GM21786 (cell line): ENCODE measurements around the gene FST.

ENCODE experiments used
- ATAC-seq: cut with Tn5 transposase; IDR thresholded peaks from one replicate; pipeline ENCODE4 v1.9.1; 2021; ENCODE audit not compliant: unreplicated experiment

FST gene, protein sequence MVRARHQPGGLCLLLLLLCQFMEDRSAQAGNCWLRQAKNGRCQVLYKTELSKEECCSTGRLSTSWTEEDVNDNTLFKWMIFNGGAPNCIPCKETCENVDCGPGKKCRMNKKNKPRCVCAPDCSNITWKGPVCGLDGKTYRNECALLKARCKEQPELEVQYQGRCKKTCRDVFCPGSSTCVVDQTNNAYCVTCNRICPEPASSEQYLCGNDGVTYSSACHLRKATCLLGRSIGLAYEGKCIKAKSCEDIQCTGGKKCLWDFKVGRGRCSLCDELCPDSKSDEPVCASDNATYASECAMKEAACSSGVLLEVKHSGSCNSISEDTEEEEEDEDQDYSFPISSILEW

DNA sequence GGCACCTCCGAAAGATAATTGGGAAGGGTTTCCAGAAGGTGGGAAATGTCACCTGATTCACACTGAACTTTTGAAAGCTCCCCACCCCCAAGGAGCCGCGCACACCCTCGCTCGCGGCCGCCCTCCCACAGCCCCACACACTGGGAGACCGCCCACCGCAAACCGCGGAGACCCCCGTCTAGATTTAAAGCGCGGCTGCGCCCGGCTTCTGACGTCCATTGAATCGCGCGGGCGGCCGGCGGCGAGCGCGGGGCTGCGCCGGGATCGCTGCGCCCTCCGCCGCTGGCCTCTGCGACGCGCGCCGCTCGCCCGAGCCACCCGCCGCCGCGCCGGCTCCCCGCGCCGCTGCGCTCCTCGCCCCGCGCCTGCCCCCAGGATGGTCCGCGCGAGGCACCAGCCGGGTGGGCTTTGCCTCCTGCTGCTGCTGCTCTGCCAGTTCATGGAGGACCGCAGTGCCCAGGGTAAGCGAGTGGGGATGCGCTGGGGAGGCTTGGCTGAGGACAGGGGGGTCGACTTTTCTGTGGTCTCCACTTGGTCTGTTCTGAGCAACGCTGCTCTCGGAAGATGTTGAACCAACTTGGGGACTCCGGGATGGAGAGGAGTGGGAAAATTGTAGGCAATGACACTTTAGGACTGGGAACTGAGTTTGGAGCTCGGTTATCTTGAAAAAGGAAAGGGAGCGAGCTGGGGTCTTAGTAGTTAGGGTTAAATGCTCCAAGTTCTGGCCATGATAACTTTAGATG lies at the start of gene FST:
Gene FST (plus strand): TSS at position 214 of the 743 bp plus-strand sequence. CDS start 163 bp downstream, at position 377.
- no peak for ATAC-seq

DNA sequence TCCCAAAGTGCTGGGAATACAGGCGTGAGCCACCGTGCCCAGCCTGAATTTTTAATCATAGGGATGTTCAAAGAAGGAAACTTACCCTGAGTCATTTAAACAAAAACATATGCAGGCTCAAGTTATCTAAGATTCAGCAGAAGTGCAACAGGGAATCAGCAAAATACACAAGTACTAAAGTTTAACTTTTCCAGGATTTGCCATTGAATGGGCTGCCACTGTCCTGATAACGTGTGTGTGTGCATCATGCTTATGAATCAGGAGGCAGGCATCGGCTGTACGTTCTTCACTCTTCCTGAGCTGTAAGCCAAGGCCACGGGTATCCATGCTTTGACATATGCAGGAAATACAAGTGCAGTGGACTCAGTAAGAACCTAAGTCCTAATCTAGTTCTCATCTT lies 48.8 kb upstream of the FST start:
- ATAC-seq: no peak

DNA sequence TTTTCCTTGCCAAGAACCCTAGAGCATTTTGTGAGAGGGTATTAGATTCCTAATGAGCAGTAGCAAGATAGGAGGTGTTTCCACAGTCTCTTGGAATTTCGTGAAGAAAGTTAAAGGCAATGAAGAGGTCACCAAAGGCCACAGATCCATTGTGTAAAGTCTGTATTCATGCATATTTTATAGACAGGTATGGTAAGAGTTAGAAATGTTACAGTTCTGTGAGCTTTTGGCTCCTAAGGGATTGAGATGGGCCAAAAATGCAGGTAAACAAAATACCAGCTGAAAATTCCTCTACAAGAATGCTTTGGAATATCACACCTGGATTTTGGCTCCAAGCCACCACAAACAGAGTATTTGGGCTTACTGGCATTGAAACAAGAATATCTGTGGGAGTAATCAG lies 47.4 kb upstream of the FST start:
- no peak for ATAC-seq

DNA sequence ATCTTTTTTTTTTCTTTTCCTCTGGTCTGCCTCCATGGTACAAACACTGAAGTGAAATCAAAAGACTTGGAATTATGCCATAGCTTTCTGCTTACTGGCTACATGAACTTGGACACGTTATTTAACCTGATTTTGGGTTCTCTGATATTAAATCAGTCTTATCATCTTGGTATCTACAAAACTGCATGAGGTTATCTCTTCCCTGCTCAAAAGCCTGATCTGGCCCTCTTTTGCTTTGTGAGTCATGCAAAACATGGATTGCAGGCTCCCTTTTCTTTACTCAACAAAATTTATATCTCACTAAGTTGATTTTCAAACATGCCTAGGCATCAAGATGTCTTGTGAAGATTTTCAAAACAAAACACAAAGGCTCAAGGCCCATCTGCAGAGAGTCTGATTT lies 45.9 kb upstream of the FST start:
- no peak for ATAC-seq

DNA sequence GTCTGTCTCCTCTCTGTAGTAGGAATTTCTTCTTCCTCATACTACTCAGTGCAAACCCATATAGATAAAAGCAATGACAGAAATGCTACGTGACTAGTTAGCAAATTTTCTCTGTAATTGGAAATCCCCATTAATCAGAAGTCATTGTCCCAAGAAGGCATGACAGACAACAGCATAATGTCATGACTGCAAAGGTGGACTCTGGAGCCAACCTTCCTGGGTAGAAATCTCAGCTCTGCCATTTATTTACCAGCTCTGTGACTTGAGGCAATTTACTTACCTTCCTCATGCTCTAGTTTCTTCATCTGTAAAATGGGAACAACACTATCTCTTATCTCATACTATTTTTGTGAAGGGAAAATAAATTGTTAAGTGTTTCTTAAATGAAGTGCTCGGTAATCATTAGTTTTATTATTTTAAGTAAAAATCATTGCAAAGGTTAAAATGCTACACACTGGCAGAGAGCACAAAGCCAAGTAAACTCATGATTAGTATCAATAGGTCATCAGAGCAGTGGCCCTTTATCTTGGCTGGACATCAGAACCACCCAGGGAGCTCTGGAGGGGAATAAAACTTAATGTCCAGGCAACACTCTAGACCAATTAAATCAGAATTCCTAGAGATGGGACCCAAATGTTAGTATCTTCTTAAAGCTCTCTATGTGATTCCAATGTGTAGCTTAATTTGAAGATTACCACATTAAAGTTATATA lies 43.8 kb upstream of the FST start:
- no peak for ATAC-seq

DNA sequence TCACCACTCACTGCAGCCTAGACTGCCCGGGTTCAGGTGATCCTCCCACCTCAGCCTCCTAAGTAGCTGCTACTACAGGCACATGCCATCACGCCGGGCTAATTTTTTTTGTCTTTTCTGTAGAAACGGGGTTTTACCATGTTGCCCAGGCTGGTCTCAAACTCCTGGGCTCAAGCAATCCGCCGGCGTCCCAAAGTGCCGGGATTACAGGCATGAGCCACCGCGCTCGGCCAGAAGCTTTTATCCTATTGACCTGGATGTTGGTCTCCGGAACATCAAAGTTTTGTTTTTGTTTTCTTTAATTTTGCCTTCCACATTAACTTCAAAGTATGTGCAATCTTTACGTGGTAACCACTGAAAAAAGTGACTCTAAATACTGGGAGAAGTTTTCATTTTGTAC lies 42.4 kb upstream of the FST start:
- ATAC-seq: no peak

DNA sequence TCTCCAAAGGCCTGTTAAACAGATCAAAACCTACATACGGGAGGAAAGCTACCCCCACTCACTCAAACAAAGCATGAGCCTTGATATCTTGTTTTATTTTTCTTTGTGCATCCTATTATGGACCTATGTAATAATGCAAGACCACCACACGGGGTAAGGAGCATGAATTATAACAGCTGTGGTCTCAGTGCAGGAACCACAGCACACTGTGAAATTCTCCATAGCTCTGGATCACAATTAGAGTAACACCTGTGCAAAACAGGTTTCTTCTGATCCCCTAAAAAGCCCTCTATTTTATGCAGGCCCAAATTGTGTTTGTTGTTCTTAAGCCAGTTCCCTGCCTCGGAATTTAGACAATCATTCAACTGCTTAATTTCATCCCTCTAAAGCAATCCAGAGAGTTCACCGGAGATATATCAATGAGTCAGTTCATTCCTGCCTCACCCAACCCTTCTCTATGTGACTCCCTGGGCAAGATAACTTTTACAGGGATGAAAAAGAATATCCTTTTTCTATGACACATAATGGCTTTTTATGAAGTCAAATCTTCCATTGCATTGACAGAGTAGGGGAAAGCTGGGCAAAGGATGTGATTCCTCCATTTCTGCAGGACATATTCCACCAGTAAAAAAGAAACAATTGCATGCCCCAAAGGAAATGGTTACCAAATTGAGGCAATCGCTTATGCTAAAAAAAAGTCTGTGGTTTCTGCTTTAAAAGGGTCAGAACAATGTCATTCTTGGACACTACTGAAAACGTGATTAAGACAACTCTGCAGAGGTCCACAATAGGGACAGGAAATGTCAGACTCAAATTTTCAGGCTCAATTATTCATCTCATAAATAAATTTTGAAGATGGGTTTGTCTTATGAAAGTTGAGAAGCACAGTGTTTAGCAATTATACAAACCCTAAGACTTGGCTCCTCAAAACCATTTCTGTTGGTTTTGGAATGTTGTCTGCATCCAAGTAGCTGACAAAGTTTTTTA lies 41.6 kb upstream of the FST start:
- ATAC-seq: no peak

DNA sequence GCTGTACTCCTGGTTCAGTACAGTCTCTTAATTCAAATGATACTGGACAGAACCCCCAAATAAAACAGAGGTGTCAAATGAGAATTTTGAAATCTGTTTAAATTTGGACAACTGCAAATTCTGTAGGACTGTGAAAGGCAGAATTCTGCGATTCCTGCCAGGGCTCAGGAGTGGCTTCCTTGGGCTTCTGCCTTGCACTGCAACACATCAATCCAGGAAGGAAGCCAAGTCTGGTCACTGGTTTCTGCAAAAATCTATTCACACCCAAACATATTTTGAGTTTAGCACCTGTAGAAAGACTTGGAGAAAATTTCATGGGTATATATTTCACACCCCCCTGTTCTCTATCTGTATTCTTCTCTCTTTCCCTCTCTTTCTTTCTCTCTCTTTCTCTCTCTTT lies 37.5 kb upstream of the FST start:
- ATAC-seq: no peak

DNA sequence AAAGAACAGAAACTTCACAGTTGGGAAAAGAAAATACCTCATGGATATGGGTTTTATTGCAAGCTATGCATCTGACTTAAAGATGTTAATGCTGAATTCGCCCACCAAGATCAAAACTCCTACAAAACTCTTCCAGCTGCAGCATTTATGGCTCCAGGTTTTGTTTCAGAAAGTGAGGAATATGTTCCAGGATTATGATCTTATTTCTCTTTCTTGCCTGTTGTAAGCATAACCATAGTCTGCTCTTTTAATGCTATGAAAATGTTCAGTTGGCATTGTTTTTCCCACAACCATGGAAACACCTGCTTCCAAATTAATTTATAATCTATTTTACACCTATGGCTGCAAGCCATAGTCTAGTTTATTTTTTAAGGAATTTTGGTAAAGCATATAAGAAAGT lies 34.9 kb upstream of the FST start:
- ATAC-seq: no peak

DNA sequence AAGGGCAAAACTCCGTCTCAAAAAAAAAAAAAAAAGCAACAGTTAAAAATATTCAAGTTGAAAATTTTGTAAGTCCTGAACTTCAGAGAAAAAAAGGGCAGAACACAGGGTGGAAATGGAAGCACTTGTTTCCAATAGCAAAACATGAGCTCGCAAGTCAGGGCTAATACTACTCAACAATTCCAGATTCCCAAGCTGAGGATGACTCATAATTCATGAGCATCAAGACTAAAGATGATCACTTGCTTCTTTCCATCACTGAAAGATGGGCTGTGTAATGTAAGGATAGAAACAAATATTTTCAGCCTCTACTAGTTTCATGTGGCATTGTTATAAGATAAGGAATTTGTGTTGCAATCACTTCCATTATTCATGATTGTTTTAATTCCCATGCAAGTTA lies 33.5 kb upstream of the FST start:
- no peak for ATAC-seq

DNA sequence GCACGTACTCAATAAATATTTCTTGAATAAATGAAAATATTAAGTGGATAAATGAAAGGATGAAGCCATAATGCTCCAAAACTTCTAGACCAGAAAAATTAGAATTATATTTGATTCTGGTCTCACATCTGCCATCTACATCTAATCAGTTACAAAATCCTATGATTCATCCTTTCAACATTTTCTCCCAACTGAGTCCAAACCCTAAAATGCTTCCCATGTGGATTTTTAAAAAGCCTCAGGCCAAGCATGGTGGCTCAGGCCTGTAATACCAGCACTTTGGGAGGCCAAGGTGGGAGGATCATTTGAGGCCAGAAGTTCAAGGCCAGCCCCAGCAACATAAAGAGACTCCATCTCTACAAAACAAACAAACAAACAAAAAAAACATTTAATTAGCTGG lies 31.6 kb upstream of the FST start:
- ATAC-seq: no peak

DNA sequence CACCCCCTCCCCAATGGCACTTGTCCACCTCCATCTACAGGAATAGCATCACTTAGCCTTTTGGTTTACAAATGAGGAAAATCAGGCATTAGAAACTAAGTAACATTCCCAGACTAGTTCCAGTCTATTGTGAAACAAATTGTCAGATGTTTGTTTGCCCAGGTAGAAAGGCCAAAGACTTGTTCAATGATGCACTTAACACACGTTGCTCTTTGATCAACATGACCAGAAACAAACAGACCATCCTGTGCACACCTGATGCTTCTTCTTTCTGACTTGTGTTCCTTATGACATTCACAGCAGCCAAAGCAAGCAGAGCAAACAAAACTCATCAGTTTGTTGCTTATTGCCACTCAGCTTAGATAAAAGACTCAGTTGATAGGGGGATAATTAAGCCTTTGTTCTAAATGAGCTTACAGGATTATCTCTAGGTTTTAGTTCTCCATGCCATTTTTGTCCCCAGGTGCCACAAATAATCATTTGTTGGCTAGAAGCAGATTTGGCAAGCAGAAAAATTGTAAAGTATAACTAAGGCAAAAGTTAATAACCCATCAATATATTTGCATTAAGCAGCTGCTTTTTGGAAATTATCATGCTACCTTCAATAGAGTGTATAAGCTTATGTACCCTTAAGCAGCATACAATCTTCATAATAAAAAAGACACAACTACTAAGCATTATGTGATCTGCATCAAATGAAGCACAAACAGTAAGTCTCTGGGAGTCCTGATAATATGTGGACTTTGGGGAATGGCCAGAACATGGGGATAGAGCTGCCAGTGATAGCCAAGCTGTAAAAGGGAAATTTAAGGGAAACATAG lies 26.3 kb upstream of the FST start:
- ATAC-seq: no peak

DNA sequence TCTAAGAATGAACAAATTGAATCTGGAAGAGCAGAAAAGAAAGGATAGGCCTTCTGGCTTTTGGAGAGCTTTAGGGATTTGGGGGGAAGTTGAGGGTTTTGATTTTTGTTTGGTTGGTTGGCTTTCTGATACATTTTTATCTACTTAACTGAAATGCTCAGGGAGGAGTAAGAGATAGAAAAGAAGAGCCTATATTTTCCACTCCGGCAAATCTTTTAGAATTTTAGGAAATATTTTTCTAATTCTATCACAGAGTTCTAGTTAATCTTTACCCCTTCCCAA lies 25.8 kb upstream of the FST start:
- no peak for ATAC-seq

DNA sequence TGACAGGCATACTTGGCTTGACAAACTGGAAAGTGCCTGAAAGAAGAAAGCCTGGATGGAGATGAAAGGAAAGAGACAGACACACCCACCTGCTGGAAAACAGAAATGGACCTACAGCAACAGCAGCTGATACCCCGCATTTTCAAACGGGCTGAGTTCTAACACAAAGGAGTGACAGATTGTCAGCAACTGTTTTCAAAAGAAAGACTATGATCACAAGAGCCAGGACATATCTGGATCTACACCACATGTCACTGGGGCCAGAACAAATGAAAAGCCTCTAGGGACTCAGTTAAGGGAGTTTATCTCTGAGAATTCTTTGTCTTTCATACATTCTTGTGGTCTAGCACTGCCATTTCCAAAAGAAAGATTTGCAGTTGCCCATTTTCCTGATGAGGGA lies 24.1 kb upstream of the FST start:
- ATAC-seq: no peak

DNA sequence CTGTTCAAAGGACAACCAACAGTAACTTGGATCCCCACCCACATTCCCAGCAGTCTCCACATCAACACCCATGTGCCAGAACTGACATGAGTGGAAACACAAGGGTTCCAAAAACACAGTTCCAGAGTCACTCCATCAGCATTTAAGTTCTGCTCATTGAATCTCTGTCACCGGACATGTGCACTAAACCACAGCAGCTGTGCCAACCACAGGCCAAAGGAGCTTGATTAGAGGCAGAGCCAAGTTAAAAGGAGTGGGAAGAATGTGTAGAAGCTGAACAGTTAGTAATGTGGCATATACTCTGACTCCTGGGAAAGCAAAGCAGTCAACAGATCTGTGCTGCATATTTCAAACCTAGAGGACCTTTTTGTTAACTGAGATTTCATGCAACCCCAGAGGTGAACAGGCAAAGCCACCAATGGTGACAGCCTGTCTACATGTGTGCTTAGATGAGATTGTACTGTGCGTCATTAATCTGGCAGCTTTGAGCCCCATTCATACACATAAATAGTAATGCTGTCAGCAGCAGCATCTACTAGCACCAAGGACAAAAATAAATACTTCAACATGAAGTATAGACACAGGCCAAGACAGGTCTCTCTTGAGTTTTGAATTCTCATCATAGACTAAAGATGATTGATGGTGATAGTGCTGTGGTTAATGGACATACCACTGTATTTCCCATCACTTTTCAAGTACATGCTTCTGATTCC lies 16.4 kb upstream of the FST start:
- no peak for ATAC-seq

DNA sequence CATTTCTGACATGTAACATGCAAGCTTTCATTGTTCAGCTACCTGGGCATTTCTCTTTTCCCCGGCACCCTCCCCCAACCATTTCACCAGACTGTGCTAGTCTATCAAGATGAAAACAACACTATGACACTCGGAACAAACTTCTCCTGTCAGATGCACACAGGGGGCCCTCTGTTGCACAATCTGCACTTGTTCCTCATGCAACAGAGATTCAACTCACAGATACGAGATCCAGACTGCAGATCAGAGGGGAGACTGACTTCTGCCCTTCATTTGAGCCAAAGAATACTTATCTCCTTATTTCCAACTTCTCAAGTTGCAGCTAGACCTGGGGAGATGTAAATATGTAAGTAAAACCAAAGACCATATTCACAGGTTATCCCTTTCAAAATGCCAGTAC lies 15.7 kb upstream of the FST start:
- ATAC-seq: no peak

DNA sequence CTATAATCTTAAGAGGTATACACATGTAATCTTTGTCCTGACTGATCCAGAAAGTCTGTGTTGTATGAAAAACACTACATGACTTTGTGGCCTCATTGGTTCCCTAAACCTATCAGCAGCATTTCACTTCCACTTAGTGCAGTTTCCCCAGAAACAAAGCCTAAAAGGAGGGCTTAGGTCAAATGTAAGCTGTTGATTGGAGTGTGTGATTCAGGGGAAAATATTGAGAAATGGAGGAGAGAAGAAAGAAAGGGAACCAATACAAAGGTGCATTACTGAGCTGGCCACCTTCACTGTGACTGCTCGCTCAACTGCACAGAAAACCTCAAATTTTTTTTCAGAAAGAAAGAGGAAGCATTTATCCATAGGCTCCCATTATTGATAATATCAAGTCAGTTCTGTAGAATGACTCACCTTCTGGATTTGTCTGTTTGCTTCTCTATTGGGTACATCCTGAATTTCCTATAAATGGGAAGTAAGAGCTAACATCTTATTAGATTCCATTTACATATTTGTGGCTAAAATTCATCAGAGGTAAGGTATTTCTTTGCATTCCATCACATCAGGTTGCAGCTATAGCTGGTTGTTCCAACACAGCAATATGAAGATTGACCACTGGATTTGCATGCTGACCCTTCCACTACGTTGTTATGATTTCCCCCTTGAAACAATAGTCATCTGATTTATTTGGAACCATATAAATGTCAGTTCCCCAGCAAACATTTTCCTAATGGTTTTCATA lies 10.3 kb upstream of the FST start:
- no peak for ATAC-seq

DNA sequence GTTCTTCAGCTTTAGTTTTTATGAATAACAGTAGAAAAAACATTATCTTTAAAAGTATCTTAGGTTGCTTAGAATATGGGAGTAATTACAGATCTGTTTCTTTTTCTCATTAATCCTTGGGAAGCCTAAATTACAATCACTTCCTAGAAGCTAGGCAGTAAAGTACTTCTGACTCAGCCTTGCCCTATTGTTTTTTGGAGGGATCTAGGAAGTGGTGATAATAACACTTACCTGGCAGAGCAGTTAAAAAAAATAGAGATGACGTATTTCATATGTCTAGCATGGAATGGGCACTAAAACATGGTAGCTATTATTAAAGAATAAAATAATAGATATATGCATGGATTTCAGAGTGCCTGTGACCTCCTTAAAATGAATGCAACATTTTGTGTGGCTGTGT lies 8.2 kb upstream of the FST start:
- no peak for ATAC-seq
